Liver (tissue), 3 donors: Measurements from ENCODE around the gene TNFRSF25.
A peak's percentile ranks its signal among the peaks of the same experiment; 100 is the strongest.

Experiments used
- CTCF ChIP-seq: fragments of 150-350 bp; IDR thresholded peaks from 2 replicates; pipeline ENCODE4 v1.5.1; 2017; ENCODE audit warnings: improper control_type of control experiment, low read depth, low read length; ENCODE audit not compliant: missing input control
- EGR1 ChIP-seq, 2 donors: IDR thresholded peaks; 2 replicates each; pipeline ENCODE4 v1.6.1; 2016 to 2018; ENCODE audit warnings: antibody characterized with exemption in 2 of 2, low read depth in 2 of 2
- GABPA ChIP-seq, 2 donors: IDR thresholded peaks in 1 of 2; conservative IDR thresholded peaks in 1 of 2; 2 replicates each; pipeline ENCODE4 v1.6.1; 2016; ENCODE audit warnings: antibody characterized with exemption in 2 of 2, mild to moderate bottlenecking in 1 of 2, moderate library complexity in 1 of 2
- HNF4G ChIP-seq: IDR thresholded peaks from 2 replicates; pipeline ENCODE4 v1.6.1; 2016; ENCODE audit warnings: antibody characterized with exemption
- JUND ChIP-seq, 2 donors: IDR thresholded peaks; 2 replicates each; pipeline ENCODE4 v1.6.1; 2016; ENCODE audit warnings: antibody characterized with exemption in 2 of 2
- MAX ChIP-seq: IDR thresholded peaks from 2 replicates; pipeline ENCODE4 v1.6.1; 2016; ENCODE audit warnings: antibody characterized with exemption
- SP1 ChIP-seq: IDR thresholded peaks from 2 replicates; pipeline ENCODE4 v1.6.1; 2018; ENCODE audit warnings: antibody characterized with exemption, mild to moderate bottlenecking
- TAF1 ChIP-seq: conservative IDR thresholded peaks from 2 replicates; pipeline ENCODE4 v1.6.1; 2016; ENCODE audit warnings: antibody characterized with exemption, mild to moderate bottlenecking
- YY1 ChIP-seq: IDR thresholded peaks from 2 replicates; pipeline ENCODE4 v1.6.1; 2016; ENCODE audit warnings: antibody characterized with exemption, mild to moderate bottlenecking
- ZBTB33 ChIP-seq: IDR thresholded peaks from 2 replicates; pipeline ENCODE4 v1.6.1; 2016; ENCODE audit warnings: antibody characterized with exemption
- TF ChIP-seq, protein P1 (sequence below): IDR thresholded peaks from 2 replicates; pipeline ENCODE4 v1.6.1; 2016; ENCODE audit warnings: antibody characterized with exemption, mild to moderate bottlenecking
- donor health status: healthy.
- donor health status: healthy.

GRCh38 chr1:6486433-6487011 is 20.5 kb upstream of the TNFRSF25 start:
- TF ChIP-seq CTCF, result peak; percentile 84
- TF ChIP-seq TAF1, result no peak
- no peak for TF ChIP-seq JUND (IDR thresholded peaks at IDR 0.05)
- no peak for TF ChIP-seq HNF4G
- TF ChIP-seq ZBTB33, result no peak
- TF ChIP-seq, protein P1, sequence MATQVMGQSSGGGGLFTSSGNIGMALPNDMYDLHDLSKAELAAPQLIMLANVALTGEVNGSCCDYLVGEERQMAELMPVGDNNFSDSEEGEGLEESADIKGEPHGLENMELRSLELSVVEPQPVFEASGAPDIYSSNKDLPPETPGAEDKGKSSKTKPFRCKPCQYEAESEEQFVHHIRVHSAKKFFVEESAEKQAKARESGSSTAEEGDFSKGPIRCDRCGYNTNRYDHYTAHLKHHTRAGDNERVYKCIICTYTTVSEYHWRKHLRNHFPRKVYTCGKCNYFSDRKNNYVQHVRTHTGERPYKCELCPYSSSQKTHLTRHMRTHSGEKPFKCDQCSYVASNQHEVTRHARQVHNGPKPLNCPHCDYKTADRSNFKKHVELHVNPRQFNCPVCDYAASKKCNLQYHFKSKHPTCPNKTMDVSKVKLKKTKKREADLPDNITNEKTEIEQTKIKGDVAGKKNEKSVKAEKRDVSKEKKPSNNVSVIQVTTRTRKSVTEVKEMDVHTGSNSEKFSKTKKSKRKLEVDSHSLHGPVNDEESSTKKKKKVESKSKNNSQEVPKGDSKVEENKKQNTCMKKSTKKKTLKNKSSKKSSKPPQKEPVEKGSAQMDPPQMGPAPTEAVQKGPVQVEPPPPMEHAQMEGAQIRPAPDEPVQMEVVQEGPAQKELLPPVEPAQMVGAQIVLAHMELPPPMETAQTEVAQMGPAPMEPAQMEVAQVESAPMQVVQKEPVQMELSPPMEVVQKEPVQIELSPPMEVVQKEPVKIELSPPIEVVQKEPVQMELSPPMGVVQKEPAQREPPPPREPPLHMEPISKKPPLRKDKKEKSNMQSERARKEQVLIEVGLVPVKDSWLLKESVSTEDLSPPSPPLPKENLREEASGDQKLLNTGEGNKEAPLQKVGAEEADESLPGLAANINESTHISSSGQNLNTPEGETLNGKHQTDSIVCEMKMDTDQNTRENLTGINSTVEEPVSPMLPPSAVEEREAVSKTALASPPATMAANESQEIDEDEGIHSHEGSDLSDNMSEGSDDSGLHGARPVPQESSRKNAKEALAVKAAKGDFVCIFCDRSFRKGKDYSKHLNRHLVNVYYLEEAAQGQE, result no peak
- TF ChIP-seq EGR1 (IDR thresholded peaks at IDR 0.05; ENCODE audit: low read depth in 2 of 2), result no peak
- TF ChIP-seq YY1, result no peak
- no peak for TF ChIP-seq SP1
- no peak for TF ChIP-seq GABPA (IDR thresholded peaks at IDR 0.05 in 1 of 2, conservative IDR thresholded peaks at IDR 0.05 in 1 of 2)
- no peak for TF ChIP-seq MAX
